ENCODE results near the gene CRIP1.

The CRIP1 gene

GRCh38 chr14:105487986-105488777, 1.5 kb downstream of the CRIP1 start:
- H3K36me3 ChIP-seq (ENCODE audit: control insufficient read depth, insufficient read depth, low read length): peaks cover 4% of the 10 kb centered on the region
- peak; percentile 20 for TF ChIP-seq CTCF (IDR thresholded peaks at IDR 0.05; ENCODE audit: insufficient read depth, low read length, poor library complexity, severe bottlenecking)
- H3K4me3 ChIP-seq (replicated peaks; ENCODE audit: low read depth, low read length): peak overlapping the region; percentile 77
- DNase-seq (ENCODE audit: extremely low read depth, insufficient read length): no peak
- H3K27me3 ChIP-seq (replicated peaks; ENCODE audit: control insufficient read depth, insufficient read depth, low read length): no peaks in the 10 kb centered on the region

- TF ChIP-seq CTCF (IDR thresholded peaks at IDR 0.05; ENCODE audit: insufficient read depth, low read length, poor library complexity, severe bottlenecking): no peak
Measured at GRCh38 chr14:105488781-105489541, 2.3 kb downstream of the CRIP1 start.

GRCh38 chr14:105489542-105490266, 3.0 kb downstream of the CRIP1 start:
- peak; percentile 80 for TF ChIP-seq CTCF (IDR thresholded peaks at IDR 0.05; ENCODE audit: insufficient read depth, low read length, poor library complexity, severe bottlenecking)
- Histone ChIP-seq H3K36me3 (ENCODE audit: control insufficient read depth, insufficient read depth, low read length) (peaks cover 7% of the 10 kb centered on the region), H3K27me3 (replicated peaks; ENCODE audit: control insufficient read depth, insufficient read depth, low read length) (no peaks in the 10 kb centered on the region), H3K4me3 (replicated peaks; ENCODE audit: low read depth, low read length) (peak overlapping the region; percentile 77)
- DNase-seq (ENCODE audit: extremely low read depth, insufficient read length): peak; percentile 86

More at GRCh38 chr14:105488781-105489541, 2.3 kb downstream of the CRIP1 start:
- no peak for DNase-seq (ENCODE audit: extremely low read depth, insufficient read length)
- peak overlapping the region; percentile 77 for H3K4me3 ChIP-seq (replicated peaks; ENCODE audit: low read depth, low read length)
- peaks cover 7% of the 10 kb centered on the region for H3K36me3 ChIP-seq (ENCODE audit: control insufficient read depth, insufficient read depth, low read length)
- H3K27me3 ChIP-seq (replicated peaks; ENCODE audit: control insufficient read depth, insufficient read depth, low read length): no peaks in the 10 kb centered on the region

GRCh38 chr14:105490267-105490571, 3.5 kb downstream of the CRIP1 start:
- DNase-seq (ENCODE audit: extremely low read depth, insufficient read length): no peak
- no peak for TF ChIP-seq CTCF (IDR thresholded peaks at IDR 0.05; ENCODE audit: insufficient read depth, low read length, poor library complexity, severe bottlenecking)
- H3K36me3 ChIP-seq (ENCODE audit: control insufficient read depth, insufficient read depth, low read length): peaks cover 7% of the 10 kb centered on the region
- H3K4me3 ChIP-seq (replicated peaks; ENCODE audit: low read depth, low read length): peak overlapping the region; percentile 77
- H3K27me3 ChIP-seq (replicated peaks; ENCODE audit: control insufficient read depth, insufficient read depth, low read length): no peaks in the 10 kb centered on the region

- Histone ChIP-seq H3K36me3 (ENCODE audit: control insufficient read depth, insufficient read depth, low read length) (peaks cover 8% of the 10 kb centered on the region), H3K27me3 (replicated peaks; ENCODE audit: control insufficient read depth, insufficient read depth, low read length) (no peaks in the 10 kb centered on the region), H3K4me3 (replicated peaks; ENCODE audit: low read depth, low read length) (peak within 1 kb of the TSS; percentile 79)
- DNase-seq (ENCODE audit: extremely low read depth, insufficient read length): peak; percentile 100
- peak; percentile 55 for TF ChIP-seq CTCF (IDR thresholded peaks at IDR 0.05; ENCODE audit: insufficient read depth, low read length, poor library complexity, severe bottlenecking)
Measured at GRCh38 chr14:105490572-105491365, 4.1 kb downstream of the CRIP1 start, which contains the start of gene TEDC1. TEDC1 (plus strand) TSS chr14:105491246; CDS start chr14:105491376, 130 bp downstream.
